HCT116 (cell line): ENCODE data around the gene SPX. TPM values are rescaled to one million over a fixed set of nuclear protein-coding genes. Genes with fewer than 3 reads are reported as not detected.

Experiments used
- ATAC-seq: fragments of 200-7000 bp; cut with Tn5 transposase; 2 replicates; pipeline ENCODE4 v1.9.1; 2020; ENCODE audit warnings: mild to moderate bottlenecking, moderate library complexity
- BruUV-seq: library from RNA; stranded (reverse); fragments of 400-500 nt; replicated peaks from 2 replicates; lab custom pipeline; 2021; lab: Mats Ljungman, UMichigan
- CTCF ChIA-PET: fragments of 300-600 bp; sonication (Branson Sonifier 250); formaldehyde crosslinking; loops from one replicate; lab custom pipeline; 2021; ENCODE audit warnings: antibody characterized with exemption; lab: Charles Lee
- POLR2A ChIA-PET: fragments of 300-600, 350-600 bp; sonication (Branson Sonifier 250); formaldehyde crosslinking; loops from one replicate; lab custom pipeline; 2021; ENCODE audit warnings: antibody characterized with exemption; lab: Charles Lee
- RAD21 ChIA-PET, 2 experiments: fragments of 300-600 bp; sonication (Branson Sonifier 250); formaldehyde crosslinking; loops; one replicate each; lab custom pipeline; 2023; ENCODE audit warnings: low total read pairs in 2 of 2; ENCODE audit not compliant: uncharacterized antibody in 2 of 2, unreplicated experiment in 2 of 2, low non-redundant PET in 1 of 2; lab: Charles Lee
- DNase-seq: peaks from one replicate; pipeline ENCODE4 v3.0.0-alpha.2; 2010; ENCODE audit warnings: low read depth, low spot score
- H2AFZ ChIP-seq: fragments of 200-600 bp; shearing (Covaris generic), sonication (generic); 2 replicates; pipeline ENCODE4 v1.6.1; 2017; ENCODE audit warnings: low read depth, mixed run types, mixed read lengths, antibody characterized with exemption, low read length; ENCODE audit not compliant: poor library complexity, severe bottlenecking
- H3K27ac ChIP-seq: 2 replicates; pipeline ENCODE4 v1.5.1; 2012; ENCODE audit warnings: low read depth, low read length
- H3K27me3 ChIP-seq: fragments of 200-600 bp; sonication (generic); 2 replicates; pipeline ENCODE4 v1.6.1; 2016; ENCODE audit warnings: mixed run types, low read length, mixed read lengths; ENCODE audit not compliant: insufficient read depth
- H3K36me3 ChIP-seq, 2 experiments: fragments of 200-500 bp in 1 of 2; fragments of 200-600 bp in 1 of 2; sonication (Bioruptor generic) in 1 of 2; sonication (generic) in 1 of 2; 2 replicates each; pipeline versions ENCODE4 v1.5.1 to v1.6.1; 2014 to 2016; ENCODE audit warnings: low read length in 2 of 2, inconsistent platforms in 1 of 2, mixed read lengths in 1 of 2, mixed run types in 1 of 2; ENCODE audit not compliant: insufficient read depth in 2 of 2, control insufficient read depth in 1 of 2
- H3K4me1 ChIP-seq, 2 experiments: fragments of 200-600 bp in 1 of 2; sonication (generic) in 1 of 2; 2 replicates each; pipeline versions ENCODE4 v1.5.1 to v1.6.1; 2012 to 2017; ENCODE audit warnings: low read length in 2 of 2, inconsistent platforms in 1 of 2, mild to moderate bottlenecking in 1 of 2, mixed read lengths in 1 of 2, mixed run types in 1 of 2, moderate library complexity in 1 of 2; ENCODE audit not compliant: insufficient read depth in 2 of 2, control insufficient read depth in 1 of 2
- H3K4me2 ChIP-seq: fragments of 200-600 bp; sonication (generic); 2 replicates; pipeline ENCODE4 v1.6.1; 2017; ENCODE audit warnings: mixed run types, low read length, mixed read lengths
- H3K4me3 ChIP-seq, 2 experiments: fragments of 200-600 bp in 1 of 2; sonication (generic) in 1 of 2; replicated peaks in 1 of 2; 2 replicates each; pipeline ENCODE4 v1.5.1; 2011 to 2016; ENCODE audit warnings: low read length in 2 of 2, control low read depth in 1 of 2, low read depth in 1 of 2, mild to moderate bottlenecking in 1 of 2, mixed read lengths in 1 of 2, mixed run types in 1 of 2
- H3K79me2 ChIP-seq: fragments of 200-600 bp; sonication (generic); 2 replicates; pipeline ENCODE4 v1.6.1; 2017; ENCODE audit warnings: mild to moderate bottlenecking, mixed run types, low read length, moderate library complexity, mixed read lengths; ENCODE audit not compliant: insufficient read depth
- H3K9ac ChIP-seq: fragments of 200-600 bp; sonication (generic); 2 replicates; pipeline ENCODE4 v1.6.1; 2016; ENCODE audit warnings: low read length, mixed read lengths
- H3K9me2 ChIP-seq: fragments of 200-600 bp; sonication (generic), shearing (Covaris generic); 2 replicates; pipeline ENCODE4 v1.6.1; 2017; ENCODE audit warnings: mixed run types, mild to moderate bottlenecking, moderate library complexity; ENCODE audit not compliant: insufficient read depth
- H3K9me3 ChIP-seq, 2 experiments: fragments of 200-500 bp in 1 of 2; fragments of 200-600 bp in 1 of 2; sonication (Bioruptor generic) in 1 of 2; sonication (generic) in 1 of 2; 2 replicates each; pipeline ENCODE4 v1.6.1; 2014 to 2017; ENCODE audit warnings: low read length in 2 of 2, mixed read lengths in 2 of 2, inconsistent platforms in 1 of 2, low read depth in 1 of 2, mild to moderate bottlenecking in 1 of 2, mixed run types in 1 of 2, moderate library complexity in 1 of 2; ENCODE audit not compliant: control insufficient read depth in 1 of 2, insufficient read depth in 1 of 2
- H4K20me1 ChIP-seq: fragments of 200-600 bp; sonication (generic), shearing (Covaris generic); 2 replicates; pipeline ENCODE4 v1.6.1; 2017; ENCODE audit warnings: mixed run types, mild to moderate bottlenecking, moderate library complexity; ENCODE audit not compliant: insufficient read depth
- CBX3 ChIP-seq: IDR thresholded peaks from 2 replicates; pipeline ENCODE4 v1.6.1; 2012; ENCODE audit warnings: low read depth
- CTCF ChIP-seq, 3 experiments: fragments of 200-600 bp in 1 of 3; sonication (generic) in 1 of 3; IDR thresholded peaks in 2 of 3; conservative IDR thresholded peaks in 1 of 3; 2 replicates each; pipeline ENCODE4 v1.5.1; 2012 to 2017; ENCODE audit warnings: low read depth in 2 of 3, low read length in 2 of 3, antibody characterized with exemption in 1 of 3, borderline replicate concordance in 1 of 3, control low read depth in 1 of 3, mild to moderate bottlenecking in 1 of 3, mixed read lengths in 1 of 3, mixed run types in 1 of 3, moderate library complexity in 1 of 3; ENCODE audit not compliant: insufficient read depth in 1 of 3
- EGR1 ChIP-seq: IDR thresholded peaks from 2 replicates; pipeline ENCODE4 v1.6.1; 2012; ENCODE audit warnings: low read depth
- ELF1 ChIP-seq: IDR thresholded peaks from 2 replicates; pipeline ENCODE4 v1.6.1; 2012; ENCODE audit warnings: low read depth, borderline replicate concordance
- EZH2 ChIP-seq: fragments of 200-600 bp; sonication (generic); IDR thresholded peaks from 2 replicates; pipeline ENCODE4 v1.6.1; 2017; ENCODE audit warnings: antibody characterized with exemption, mixed run types
- FOSL1 ChIP-seq: IDR thresholded peaks from 2 replicates; pipeline ENCODE4 v1.6.1; 2012; ENCODE audit warnings: low read depth
- JUND ChIP-seq: IDR thresholded peaks from 2 replicates; pipeline ENCODE4 v1.6.1; 2012
- POLR2AphosphoS5 ChIP-seq: IDR thresholded peaks from 2 replicates; pipeline ENCODE4 v1.6.1; 2011; ENCODE audit warnings: mild to moderate bottlenecking, low read depth, low read length, moderate library complexity
- RAD21 ChIP-seq: IDR thresholded peaks from 2 replicates; pipeline ENCODE4 v1.6.1; 2012; ENCODE audit warnings: low read depth, mild to moderate bottlenecking
- SIN3A ChIP-seq: IDR thresholded peaks from 2 replicates; pipeline ENCODE4 v1.6.1; 2012; ENCODE audit warnings: low read depth
- SRF ChIP-seq: IDR thresholded peaks from 2 replicates; pipeline ENCODE4 v1.6.1; 2012; ENCODE audit warnings: low read depth
- YY1 ChIP-seq: IDR thresholded peaks from 2 replicates; pipeline ENCODE4 v1.6.1; 2011; ENCODE audit warnings: low read length, low read depth, moderate library complexity, mild to moderate bottlenecking; ENCODE audit not compliant: insufficient replicate concordance; ENCODE audit errors: extremely low read depth
- ZBTB33 ChIP-seq: IDR thresholded peaks from 2 replicates; pipeline ENCODE4 v1.6.1; 2011; ENCODE audit warnings: mild to moderate bottlenecking, low read length, moderate library complexity; ENCODE audit not compliant: insufficient replicate concordance; ENCODE audit errors: extremely low read depth
- intact Hi-C: fragments of 100-400 bp; cut with micrococcal nuclease; formaldehyde crosslinking; loops from 2 replicates; pipeline ENCODE4 v1.10.0; 2022
- total RNA-seq: library from RNA; stranded (reverse); gene quantifications from one replicate; pipeline ENCODE4 v1.2.1, GENCODE V29; 2021; ENCODE audit not compliant: unreplicated experiment

SPX gene
- total RNA-seq, 1 experiment from 2014 or later = 0.76 TPM

- Histone ChIP-seq H4K20me1 (no peaks in the 10 kb centered on the region), H3K4me2 (no peak overlapping the region), H3K4me3 (no peak overlapping the region), H3K27ac (no peak overlapping the region), H3K4me1 (no peaks in the 10 kb centered on the region), H3K36me3 (no peaks in the 10 kb centered on the region), H3K9ac (no peak overlapping the region), H3K79me2 (no peaks in the 10 kb centered on the region), H3K27me3 (no peaks in the 10 kb centered on the region), H3K9me3 (no peaks in the 10 kb centered on the region), H2AFZ (no peak overlapping the region), H3K9me2 (no peaks in the 10 kb centered on the region)
- ATAC-seq (no peak), DNase-seq (no peak)
- RAD21 ChIA-PET = no interaction called here
- CTCF ChIA-PET = no interaction called here
- no TSS peak for BruUV-seq
- POLR2A ChIA-PET = no interaction called here
- TF ChIP-seq SIN3A (no peak), EGR1 (no peak), ELF1 (no peak), ZBTB33 (no peak), SRF (no peak), YY1 (no peak), JUND (no peak), CBX3 (no peak), CTCF (IDR thresholded peaks at IDR 0.05 in 2 of 3, conservative IDR thresholded peaks at IDR 0.05 in 1 of 3; ENCODE audit: borderline replicate concordance in 1 of 3, insufficient read depth in 1 of 3, low read depth in 2 of 3, low read length in 2 of 3) (no peak), POLR2AphosphoS5 (no peak), EZH2 (no peak), FOSL1 (no peak), RAD21 (no peak)
- intact Hi-C loops = no loop called here
Measured at GRCh38 chr12:21538061-21538653, 12.1 kb downstream of the SPX start.
